ENCODE measurements around the gene SPARC.

SPARC gene

GRCh38 chr5:151624476-151624875 lies 62.2 kb downstream of the SPARC start:
- Histone ChIP-seq H3K79me2 (ENCODE audit: insufficient read depth, low read depth) (no peaks in the 10 kb centered on the region), H4K20me1 (ENCODE audit: insufficient read depth) (no peaks in the 10 kb centered on the region), H2AFZ (ENCODE audit: low read depth) (no peak overlapping the region), H3K27ac (no peak overlapping the region), H3K9ac (no peak overlapping the region), H3K4me1 (ENCODE audit: low read depth, poor library complexity, severe bottlenecking) (no peaks in the 10 kb centered on the region), H3K4me2 (no peak overlapping the region), H3K27me3 (ENCODE audit: insufficient read depth, low read depth) (no peaks in the 10 kb centered on the region), H3K4me3 (IDR thresholded peaks at IDR 0.05; ENCODE audit: insufficient read depth, low read depth, low read length) (no peak overlapping the region), H3K36me3 (ENCODE audit: insufficient read depth) (no peaks in the 10 kb centered on the region)
- no peak for TF ChIP-seq CTCF (conservative IDR thresholded peaks at IDR 0.05; ENCODE audit: low read depth, low read length)

GRCh38 chr5:151622367-151623088 lies 64.2 kb downstream of the SPARC start:
- Histone ChIP-seq H3K36me3 (ENCODE audit: insufficient read depth) (no peaks in the 10 kb centered on the region), H4K20me1 (ENCODE audit: insufficient read depth) (no peaks in the 10 kb centered on the region), H3K4me1 (ENCODE audit: low read depth, poor library complexity, severe bottlenecking) (no peaks in the 10 kb centered on the region), H2AFZ (ENCODE audit: low read depth) (no peak overlapping the region), H3K4me3 (IDR thresholded peaks at IDR 0.05; ENCODE audit: insufficient read depth, low read depth, low read length) (no peak overlapping the region), H3K4me2 (no peak overlapping the region), H3K79me2 (ENCODE audit: insufficient read depth, low read depth) (no peaks in the 10 kb centered on the region), H3K9ac (no peak overlapping the region), H3K27ac (no peak overlapping the region), H3K27me3 (ENCODE audit: insufficient read depth, low read depth) (no peaks in the 10 kb centered on the region)
- no peak for TF ChIP-seq CTCF (conservative IDR thresholded peaks at IDR 0.05; ENCODE audit: low read depth, low read length)

GRCh38 chr5:151620461-151620840 lies 66.3 kb downstream of the SPARC start:
- H3K4me2 ChIP-seq, result no peak overlapping the region
- H3K36me3 ChIP-seq (ENCODE audit: insufficient read depth), result no peaks in the 10 kb centered on the region
- H3K27me3 ChIP-seq (ENCODE audit: insufficient read depth, low read depth), result no peaks in the 10 kb centered on the region
- H3K79me2 ChIP-seq (ENCODE audit: insufficient read depth, low read depth), result no peaks in the 10 kb centered on the region
- H3K27ac ChIP-seq, result no peak overlapping the region
- no peak overlapping the region for H3K4me3 ChIP-seq (IDR thresholded peaks at IDR 0.05; ENCODE audit: insufficient read depth, low read depth, low read length)
- H2AFZ ChIP-seq (ENCODE audit: low read depth), result no peak overlapping the region
- TF ChIP-seq CTCF (conservative IDR thresholded peaks at IDR 0.05; ENCODE audit: low read depth, low read length), result no peak
- H3K9ac ChIP-seq, result no peak overlapping the region
- H4K20me1 ChIP-seq (ENCODE audit: insufficient read depth), result no peaks in the 10 kb centered on the region
- no peaks in the 10 kb centered on the region for H3K4me1 ChIP-seq (ENCODE audit: low read depth, poor library complexity, severe bottlenecking)

GRCh38 chr5:151619812-151620460 lies 66.8 kb downstream of the SPARC start:
- H2AFZ ChIP-seq (ENCODE audit: low read depth), result no peak overlapping the region
- H4K20me1 ChIP-seq (ENCODE audit: insufficient read depth), result no peaks in the 10 kb centered on the region
- no peaks in the 10 kb centered on the region for H3K4me1 ChIP-seq (ENCODE audit: low read depth, poor library complexity, severe bottlenecking)
- no peak for TF ChIP-seq CTCF (conservative IDR thresholded peaks at IDR 0.05; ENCODE audit: low read depth, low read length)
- H3K79me2 ChIP-seq (ENCODE audit: insufficient read depth, low read depth), result no peaks in the 10 kb centered on the region
- H3K4me2 ChIP-seq, result no peak overlapping the region
- no peaks in the 10 kb centered on the region for H3K36me3 ChIP-seq (ENCODE audit: insufficient read depth)
- no peaks in the 10 kb centered on the region for H3K27me3 ChIP-seq (ENCODE audit: insufficient read depth, low read depth)
- no peak overlapping the region for H3K4me3 ChIP-seq (IDR thresholded peaks at IDR 0.05; ENCODE audit: insufficient read depth, low read depth, low read length)
- H3K27ac ChIP-seq, result no peak overlapping the region
- H3K9ac ChIP-seq, result no peak overlapping the region

All from KMS-11 (cell line).